Stimulated activated CD8-positive, alpha-beta memory T cell treated with anti-CD3 and anti-CD28 coated beads, Interleukin-15, amount 100 ng/mL, for 24 hours (primary cell): ENCODE data around the gene CLCA1.

ENCODE experiments used
- DNase-seq: peaks from one replicate; pipeline ENCODE4 v3.0.0-alpha.2; 2020; ENCODE audit warnings: low read depth

Gene CLCA1

DNA sequence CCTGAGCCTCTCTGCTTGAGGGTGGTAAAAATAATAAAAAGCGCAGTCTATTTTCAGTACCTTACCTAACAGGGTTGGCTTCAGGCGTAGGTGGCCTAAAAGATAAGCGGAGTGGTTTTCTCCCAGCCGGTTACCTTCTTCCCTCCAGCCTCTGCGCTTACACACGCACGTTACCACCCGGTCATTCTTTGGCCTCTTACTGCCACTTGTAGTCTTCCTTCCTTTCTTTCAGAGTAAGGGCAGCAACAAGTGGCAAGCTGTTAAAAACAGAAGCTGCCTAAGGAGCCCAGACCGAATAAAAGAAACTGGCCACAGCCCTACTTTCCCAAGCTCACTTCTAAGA is 35.4 kb downstream of the CLCA1 start:
- DNase-seq: no peak

DNA sequence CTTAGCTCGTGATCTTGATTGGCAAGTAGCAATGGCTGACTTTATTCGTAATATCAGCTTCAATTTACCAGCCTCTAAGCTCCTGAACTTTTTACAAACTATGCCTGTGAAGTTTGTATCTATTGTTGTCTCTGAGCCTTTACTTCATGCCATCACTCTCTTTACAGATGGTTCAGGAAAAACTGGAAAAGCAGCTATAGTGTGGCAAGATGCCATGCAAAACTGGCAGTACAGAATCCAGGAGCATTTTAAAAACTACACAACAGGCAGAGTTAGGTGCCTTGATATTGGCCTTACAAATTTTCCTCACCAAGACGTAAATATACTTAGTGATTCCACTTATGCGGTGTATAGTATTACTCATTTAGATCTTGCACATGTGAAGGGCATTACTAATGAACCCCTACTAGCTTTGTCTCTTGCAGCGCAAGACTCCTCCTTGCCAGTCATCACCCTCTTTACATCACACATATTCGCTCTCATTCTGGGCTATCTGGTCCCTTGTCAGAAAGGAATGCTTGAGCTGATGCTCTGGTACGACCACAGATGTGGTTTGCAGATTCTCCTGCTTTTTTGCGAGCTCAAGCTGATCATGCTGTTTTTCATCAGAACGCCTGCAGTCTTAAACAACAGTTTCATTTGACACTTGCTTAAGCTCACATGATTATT is 36.3 kb downstream of the CLCA1 start:
- DNase-seq: no peak

DNA sequence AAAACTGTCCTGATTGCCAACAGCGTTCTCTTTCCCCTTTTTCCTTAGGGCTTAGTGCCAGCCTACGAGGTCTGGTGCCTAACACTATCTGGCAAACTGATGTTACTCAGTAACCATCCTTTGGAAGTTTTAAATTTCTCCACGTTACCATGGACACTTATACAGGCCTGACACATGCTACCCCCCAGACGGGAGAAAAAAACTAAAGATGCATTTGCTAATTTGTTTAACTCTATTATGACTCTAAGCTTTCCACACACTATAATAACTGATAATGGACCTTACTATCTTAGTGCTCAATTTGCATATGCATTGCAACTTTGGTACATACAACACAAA is 36.8 kb downstream of the CLCA1 start:
- DNase-seq: no peak

DNA sequence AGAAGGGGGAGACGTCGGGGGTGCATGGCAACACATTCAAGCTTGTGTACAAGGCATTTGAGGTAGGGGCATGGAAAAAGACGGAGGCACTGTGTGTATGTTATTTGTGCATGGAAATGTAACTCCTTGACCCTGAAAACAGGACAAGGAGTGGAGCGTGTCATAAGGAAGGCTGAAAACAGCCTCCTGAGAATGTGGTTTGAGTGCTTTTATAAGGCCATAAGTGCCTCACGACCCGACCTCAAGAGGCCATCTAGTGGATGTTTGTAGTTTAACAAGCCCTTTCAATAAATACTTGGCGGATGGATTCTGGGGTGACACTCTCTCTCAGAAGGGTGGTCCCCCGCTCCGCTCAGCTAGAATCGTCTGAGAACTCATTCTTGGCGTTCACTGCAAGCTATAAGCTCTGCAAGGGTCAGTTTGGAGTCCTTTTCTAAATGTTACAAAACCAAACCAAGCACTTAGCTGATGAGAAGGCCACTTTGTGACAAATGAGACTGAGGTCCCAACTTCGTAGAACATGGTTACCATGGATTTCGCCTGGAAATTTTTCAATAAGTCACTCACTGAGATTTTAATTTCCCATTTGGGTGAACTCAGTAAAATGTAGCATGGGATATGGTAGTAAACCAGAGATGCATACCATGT is 39.3 kb downstream of the CLCA1 start:
- DNase-seq: no peak

DNA sequence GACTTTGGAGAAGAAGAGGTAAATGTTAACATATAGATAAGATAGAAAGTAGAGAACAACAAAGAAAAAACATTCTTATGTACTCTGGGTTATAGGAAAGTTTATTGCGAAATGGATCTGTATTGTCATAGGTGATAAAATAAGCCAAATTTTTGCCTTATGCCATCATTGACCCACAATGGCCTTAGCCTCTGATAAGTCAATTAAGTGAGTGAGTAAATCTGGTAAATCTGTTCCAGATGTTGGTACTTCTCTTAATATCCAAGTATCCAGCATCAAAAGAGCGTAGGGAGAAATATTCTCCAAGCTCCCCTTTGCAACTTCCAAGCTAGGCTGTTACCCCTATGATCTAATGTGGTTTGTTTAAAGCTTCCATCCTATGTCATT is 39.8 kb downstream of the CLCA1 start:
- DNase-seq: no peak

DNA sequence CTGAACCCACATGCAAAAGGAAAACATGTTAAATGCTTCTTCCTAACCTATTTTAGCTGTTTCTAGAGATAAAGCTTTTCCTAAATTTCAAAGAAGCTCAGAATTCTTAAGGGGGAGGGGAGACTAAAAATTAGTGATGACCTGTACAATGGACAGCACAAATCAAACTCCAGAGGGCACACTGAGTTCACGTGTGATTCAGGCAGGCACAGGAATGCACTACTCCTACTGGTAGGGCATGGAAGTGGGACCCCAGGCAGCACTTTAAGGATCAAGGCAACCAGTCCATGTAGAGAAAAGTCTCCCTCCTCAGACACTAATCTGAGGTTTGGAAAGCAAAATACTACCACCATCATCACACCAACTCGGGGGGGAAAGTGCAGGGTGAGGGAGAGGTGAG is 46.9 kb downstream of the CLCA1 start:
- DNase-seq: no peak

DNA sequence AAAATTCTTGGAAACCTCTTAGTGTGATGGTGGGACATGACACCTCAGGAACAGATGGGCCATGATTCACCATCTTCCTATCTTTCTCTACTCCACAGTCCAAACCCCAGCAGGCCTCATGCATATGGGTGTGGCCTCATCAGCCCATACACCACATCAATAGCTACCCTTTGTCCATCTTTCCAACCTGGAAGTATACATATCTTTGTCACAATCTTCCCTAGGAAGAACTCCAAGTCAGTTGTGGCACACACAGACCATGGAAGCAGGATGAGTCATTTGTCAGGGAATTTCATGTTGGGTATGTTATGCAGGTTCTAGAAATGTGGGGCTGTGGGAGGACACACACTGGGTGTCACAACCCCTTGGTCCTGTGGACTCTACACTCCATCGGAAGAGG is 47.6 kb downstream of the CLCA1 start:
- no peak for DNase-seq

DNA sequence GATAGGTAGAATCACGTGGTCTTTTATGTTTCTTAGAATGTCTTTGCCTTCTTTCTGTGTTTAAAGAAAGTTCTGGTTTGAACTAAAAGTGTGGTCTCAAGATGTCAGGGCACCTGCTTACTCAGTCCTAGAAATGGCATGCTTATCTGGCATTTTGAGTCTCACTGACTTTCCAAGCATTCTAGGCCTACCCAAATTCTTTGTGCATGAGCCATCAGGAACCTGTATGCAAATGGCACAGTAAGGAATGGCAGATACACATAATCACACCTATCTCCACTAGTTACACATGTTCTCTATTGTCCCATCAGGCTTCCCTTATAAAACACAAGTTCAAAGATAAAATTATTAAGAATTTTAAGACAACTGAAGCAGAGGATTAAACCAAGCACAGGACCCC is 48.6 kb downstream of the CLCA1 start:
- no peak for DNase-seq

DNA sequence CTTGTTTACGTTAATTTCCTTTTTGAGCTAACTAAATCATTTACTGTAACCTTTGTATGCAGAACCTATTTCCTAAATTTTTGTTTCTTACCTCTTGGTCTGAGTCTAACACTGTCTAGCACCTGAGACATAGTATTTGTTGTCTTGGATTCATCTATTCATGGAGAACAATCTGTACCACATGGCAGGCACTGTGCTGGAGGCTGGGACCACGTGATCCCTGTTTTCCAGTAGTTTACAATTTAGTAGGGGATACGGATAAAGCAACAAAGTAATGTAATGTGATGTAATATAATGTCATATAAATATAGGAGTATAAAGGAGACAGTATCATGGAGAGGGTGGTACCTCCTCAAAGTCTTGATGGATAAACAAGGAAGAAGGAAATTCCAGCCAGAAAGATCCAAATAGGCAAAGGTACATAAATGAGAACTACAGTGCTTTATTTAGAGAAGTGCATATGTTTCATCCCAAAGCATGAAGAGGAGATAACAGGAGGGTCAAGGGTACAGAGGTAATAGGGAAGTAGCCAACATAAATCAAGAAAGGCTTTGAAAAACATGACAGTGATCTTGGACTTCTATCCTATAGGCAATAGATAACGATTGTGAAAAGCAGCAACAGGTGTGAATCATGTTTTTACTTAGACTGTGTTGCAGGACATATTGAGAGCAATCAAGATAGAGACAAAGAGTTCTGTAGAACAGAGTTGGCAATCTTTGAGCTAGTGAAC is 52.2 kb downstream of the CLCA1 start:
- DNase-seq: no peak

DNA sequence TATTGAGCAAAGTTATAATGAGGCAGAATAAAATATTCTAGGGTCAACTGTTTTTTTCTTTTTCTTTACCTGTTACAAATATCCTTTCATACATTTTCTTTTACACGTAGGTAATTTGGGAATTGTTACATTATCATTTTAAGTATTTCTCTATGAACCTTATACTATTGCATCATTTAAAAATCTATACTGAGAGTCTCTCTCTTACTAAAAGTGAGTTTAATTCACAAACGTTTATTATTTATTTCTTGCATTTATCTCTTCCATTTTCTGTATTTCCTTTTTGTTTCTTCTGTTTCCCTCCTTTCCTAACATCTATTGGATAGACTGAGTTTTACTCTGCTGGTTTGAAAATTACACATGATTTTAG is 52.8 kb downstream of the CLCA1 start:
- DNase-seq: no peak

DNA sequence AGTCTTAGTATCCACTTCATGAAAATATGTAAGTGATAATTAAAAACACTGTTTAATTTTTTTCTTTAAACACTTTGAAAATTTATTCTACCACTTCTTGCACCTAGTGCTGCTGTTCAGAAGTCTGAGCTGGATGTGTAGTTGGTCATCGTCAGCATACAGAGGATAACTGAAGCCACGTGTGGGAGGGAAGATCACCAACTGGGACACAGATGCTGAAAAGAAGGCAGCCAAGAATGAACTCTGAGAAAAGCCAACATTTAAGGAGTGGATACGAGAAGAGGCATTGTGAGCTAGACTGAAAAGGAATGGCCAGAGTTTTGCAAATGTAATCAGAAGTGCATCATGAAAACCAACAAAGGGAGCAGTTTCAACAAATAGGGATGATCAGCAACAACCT is 53.5 kb downstream of the CLCA1 start:
- no peak for DNase-seq

DNA sequence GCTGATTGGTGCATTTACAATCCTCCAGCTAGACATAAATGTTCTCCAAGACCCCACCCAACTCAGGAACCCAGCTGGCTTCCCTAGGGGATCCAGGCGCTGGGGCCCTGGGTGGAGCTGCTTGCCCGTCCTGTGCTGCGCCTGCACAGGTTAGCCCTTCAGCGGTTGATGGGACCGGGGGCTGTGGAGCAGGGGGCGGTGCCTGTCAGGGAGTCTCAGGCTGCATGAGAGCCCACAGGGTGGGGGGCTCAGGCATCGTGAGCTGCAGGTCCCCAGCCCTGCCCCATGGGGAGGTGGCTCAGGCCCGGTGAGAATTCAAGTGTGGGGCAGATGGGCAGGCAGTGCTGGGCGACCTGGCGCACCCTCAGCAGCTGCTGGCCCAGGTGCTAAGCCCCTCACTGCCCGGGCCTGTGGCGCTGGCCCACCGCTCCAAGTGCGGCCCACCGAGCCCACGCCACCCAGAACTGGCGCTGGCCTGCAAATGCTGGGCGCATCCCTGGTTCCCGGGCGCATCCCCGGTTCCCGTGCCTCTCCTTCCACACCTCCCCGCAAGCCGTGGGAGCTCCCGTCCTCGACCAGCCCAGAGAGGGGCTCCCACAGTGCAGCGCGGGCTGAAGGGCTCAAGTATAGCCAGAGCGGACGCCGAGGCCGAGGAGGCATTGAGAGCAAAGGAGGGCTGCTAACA is 55.1 kb downstream of the CLCA1 start:
- no peak for DNase-seq

DNA sequence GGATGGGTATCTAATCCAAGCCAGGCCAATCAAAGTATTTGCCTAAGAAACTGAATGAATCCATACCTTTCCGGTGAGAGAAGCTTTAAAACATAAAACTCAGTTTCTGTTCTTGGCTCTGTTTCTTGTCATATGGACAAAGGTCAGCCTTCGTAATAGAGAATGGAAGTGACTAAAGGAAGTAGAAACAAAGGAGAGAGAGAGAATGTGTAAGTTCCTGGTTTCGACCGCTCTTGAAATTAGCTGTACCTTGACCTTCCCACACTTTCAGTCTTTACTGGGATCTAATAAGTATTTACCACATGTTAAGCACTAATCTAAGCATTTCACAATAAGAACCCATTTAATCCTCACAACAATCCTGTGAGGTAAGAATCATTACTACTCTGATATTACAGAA is 58.6 kb downstream of the CLCA1 start:
- no peak for DNase-seq

DNA sequence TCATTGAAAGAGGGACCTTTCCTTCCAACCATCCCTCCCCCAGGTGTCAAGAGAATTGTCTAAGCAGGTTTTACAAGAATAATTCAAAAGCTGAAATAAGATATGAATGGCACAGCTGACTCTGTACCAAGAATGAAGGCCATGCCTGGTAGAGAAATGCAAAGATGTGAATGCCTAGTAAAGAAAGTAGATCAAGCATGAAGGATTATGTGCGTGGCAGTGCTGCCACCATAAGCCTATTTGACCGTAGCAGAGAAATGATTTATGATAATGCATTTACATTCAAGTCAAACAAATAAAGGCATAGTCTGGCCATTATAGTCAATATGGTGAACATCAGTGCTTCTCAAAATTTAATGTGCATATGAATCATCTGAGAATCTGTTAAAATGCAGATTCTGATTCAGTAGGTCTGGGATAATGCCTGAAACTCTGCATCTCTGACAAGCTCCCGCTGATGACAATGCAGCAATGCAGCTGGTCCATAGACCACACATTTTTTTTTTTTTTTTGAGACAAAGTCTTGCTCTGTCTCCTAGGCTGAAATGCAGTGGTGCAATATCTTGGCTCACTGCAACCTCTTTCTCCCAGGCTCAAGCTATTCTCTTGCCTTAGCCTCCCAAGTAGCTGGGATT is 61.6 kb downstream of the CLCA1 start:
- no peak for DNase-seq

DNA sequence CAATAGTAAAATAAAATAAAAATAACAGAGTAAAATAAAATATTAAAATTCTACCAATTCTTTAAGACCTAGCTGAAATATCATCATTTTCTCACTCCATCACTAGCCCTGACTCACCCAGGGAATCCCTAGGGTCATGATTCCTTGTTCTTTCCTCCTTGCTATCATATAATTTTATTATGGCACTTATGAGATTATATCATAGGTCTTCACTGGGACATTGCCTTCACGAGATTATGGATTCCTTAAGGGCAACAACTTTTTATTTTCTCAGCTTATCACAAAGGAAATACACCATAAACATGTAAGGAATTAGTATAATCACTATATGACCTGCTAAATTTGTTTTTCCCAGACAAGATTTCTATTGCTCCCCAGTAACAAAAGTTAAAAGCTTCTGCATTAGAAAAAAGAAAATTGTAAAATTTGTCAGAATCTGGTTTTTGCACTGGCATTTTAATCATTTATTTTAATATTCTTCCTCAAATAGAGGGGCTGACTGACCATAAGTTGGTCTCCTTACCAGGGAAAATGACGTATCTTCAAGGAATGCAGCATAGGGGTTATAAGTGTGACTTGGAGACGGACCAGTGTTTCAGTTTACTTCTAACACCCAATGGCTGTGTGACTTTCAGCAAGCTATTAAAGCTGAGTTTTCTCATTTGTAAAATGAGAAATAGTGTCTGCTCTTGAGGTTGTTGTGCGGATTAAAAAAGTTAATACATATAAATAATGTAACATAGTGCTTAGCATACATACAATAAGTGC is 69.4 kb downstream of the CLCA1 start:
- no peak for DNase-seq

DNA sequence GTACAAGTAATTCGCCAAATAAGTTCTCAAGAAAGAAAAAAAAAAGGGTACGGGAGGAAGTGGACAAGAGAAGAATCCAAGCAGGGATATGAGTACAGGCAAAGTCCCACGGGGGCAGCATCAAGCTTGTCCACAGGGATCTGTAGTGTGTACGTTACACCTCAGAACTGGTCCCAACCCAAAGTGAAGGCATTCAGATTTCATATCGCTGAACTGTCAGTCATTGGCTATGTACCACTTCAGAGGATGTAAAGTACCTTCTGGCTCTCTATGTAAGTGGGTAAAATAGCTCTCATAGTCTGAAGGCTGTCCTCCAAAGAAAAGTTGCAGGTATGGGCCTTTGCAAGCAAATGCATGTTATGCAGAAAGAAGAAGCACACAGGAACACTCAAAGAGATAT is 70.0 kb downstream of the CLCA1 start:
- no peak for DNase-seq

DNA sequence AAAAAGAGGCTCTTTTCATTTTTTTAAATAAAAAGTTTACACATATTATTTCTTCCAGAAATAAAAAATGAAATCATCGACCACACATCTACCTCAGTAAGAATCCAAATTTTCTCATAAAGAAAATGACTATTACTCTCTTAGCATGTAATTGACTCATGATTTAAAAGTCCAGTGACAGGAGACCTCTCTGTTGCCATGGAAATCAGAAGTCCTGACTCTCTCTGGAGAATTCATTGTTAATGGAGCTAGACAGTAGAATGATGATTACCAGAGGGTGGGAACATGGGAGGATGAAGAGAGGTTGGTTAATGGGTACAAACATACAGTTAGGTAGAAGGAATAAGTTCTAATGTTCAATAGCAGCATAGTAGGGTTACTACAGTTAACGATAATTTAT is 73.1 kb downstream of the CLCA1 start:
- DNase-seq: no peak

DNA sequence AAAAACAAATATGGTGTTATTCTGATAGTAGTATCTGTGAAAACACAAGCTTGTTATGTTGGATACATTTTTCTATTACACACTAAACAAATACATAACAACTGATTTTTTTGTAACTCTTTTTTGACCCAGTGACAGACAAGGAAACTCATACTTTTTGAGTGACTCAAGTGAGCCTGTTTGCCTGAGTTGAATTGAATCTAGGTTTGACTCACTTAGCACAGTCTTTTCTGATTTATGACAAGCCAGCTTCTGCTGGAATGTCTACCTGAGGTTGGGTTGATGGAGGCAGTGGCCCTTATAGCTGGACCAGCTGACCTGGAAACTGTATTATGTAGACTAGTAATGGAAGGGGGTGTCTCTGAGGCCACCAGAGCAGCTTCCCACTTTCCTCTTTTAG is 73.9 kb downstream of the CLCA1 start:
- no peak for DNase-seq

DNA sequence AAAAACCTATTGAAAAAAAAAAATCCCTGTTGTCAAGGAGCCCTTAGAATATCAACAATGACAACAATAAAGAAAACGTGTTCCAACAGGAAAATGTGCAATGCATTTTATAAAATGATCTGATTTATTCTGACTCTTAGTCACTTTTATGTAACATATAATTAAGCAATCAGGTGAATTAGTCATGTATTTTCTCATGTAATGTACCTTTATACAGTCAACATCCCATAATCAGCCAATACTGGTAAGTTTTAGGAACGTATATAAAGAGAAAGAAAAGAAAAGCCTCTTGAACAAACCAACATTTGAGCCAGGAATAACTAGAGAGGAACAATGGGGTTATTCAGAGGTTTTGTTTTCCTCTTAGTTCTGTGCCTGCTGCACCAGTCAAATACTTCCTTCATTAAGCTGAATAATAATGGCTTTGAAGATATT is 78.1 kb downstream of the CLCA1 start, which contains the start of gene CLCA4:
Gene CLCA4, plus strand, starts transcription at position 292 of the 435 bp plus-strand sequence. Its CDS starts 42 bp downstream, at position 334.
- DNase-seq: no peak

DNA sequence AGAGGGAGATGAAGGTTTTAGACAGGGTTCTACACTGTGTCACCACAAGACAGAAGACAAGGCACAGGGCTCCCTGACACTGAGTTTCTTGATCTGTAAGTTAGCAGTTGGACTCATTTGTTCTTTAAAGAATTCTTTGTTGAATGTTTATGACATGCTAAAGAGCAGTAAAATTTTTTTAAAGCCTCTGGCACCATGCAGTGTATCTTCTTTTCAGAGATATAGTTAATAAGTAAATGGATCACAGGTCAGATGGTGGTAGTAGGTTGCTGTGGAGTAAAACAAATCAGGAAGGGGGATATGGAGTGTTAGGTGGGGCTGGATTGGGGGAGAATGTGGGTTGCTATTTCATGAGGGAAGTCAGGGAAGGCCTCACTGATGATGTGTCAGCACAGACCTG is 80.1 kb downstream of the CLCA1 start:
- DNase-seq: no peak
